ENCODE measurements around the gene GP1BB. TPM values are rescaled to one million over a fixed set of nuclear protein-coding genes. Genes with fewer than 3 reads are reported as not detected.

GP1BB gene
- total and polyA plus RNA-seq, 2 of the 13 experiments (the other 11 are each of a cell fraction or from before 2014, with no cell fraction given) = not detected

GRCh38 chr22:19708321-19709011 lies 14.9 kb upstream of the GP1BB start:
- no peak for FAIRE-seq
- H4K20me1 ChIP-seq (ENCODE audit: insufficient read depth, low read length) = no peaks in the 10 kb centered on the region
- H2AFZ ChIP-seq (ENCODE audit: low read length) = no peak overlapping the region
- DNase-seq (ENCODE audit: low spot score) = no peak
- in situ Hi-C loops (cut with HindIII; ENCODE audit: extremely low pct_ligation_motif_present, low pct_unique_long_range_greater_than_20kb) = no loop called here
- intact Hi-C loops (cut with micrococcal nuclease; ENCODE audit: unreplicated experiment) = no loop called here
- TF ChIP-seq LRRFIP1 (CRISPR knock-in tag; conservative IDR thresholded peaks at IDR 0.05) = no peak
- no peak for TF ChIP-seq HOMEZ (CRISPR knock-in tag; IDR thresholded peaks at IDR 0.05; ENCODE audit: low read depth)
- H3K9me3 ChIP-seq (ENCODE audit: low read length) = no peaks in the 10 kb centered on the region
- CTCF ChIA-PET (ENCODE audit: low intra/inter-chr PET ratio, low total read pairs) = no interaction called here
- ATAC-seq = no peak
- H3K9ac ChIP-seq (ENCODE audit: insufficient read depth, low read depth, low read length) = no peak overlapping the region
- H3K27me3 ChIP-seq (ENCODE audit: control insufficient read depth in 1 of 2, insufficient read depth in 2 of 2, low read length in 2 of 2) = peaks cover 9 to 77% of the 10 kb centered on the region in 2 experiments; a peak in 4 of 5 replicates
- no peak overlapping the region for H3K27ac ChIP-seq (ENCODE audit: extremely low read length, insufficient read depth, low read length)
- H3K79me2 ChIP-seq (ENCODE audit: insufficient read depth, low read length) = no peaks in the 10 kb centered on the region
- no TSS peak for BruUV-seq (replicated peaks)
- peaks cover 17% of the 10 kb centered on the region for H3K4me1 ChIP-seq (ENCODE audit: insufficient read depth, low read length)
- H3K36me3 ChIP-seq (replicated peaks in 1 of 2; ENCODE audit: control insufficient read depth in 1 of 2, insufficient read depth in 2 of 2, low read length in 2 of 2) = no peaks in the 10 kb centered on the region
- H3K4me3 ChIP-seq (replicated peaks in 1 of 3; ENCODE audit: insufficient read depth in 1 of 3, low read depth in 2 of 3, low read length in 3 of 3) = no peak overlapping the region
- WGBS (ENCODE audit: low lambda C conversion rate) = 54% methylated on average over 6 of the region's 20 CpGs
- no peak overlapping the region for H3K4me2 ChIP-seq (ENCODE audit: low read depth, low read length)
- POLR2A ChIA-PET = no interaction called here

Measured in HepG2 (cell line).